ENCODE data around the gene TPRX1.

GRCh38 chr19:47796785-47797184 lies 7.6 kb downstream of the TPRX1 start:
- TF ChIP-seq EZH2 (optimal IDR thresholded peaks at IDR 0.05; ENCODE audit: low read depth, low read length) (no peak), CTCF (IDR thresholded peaks at IDR 0.05; ENCODE audit: low read length) (no peak), EZH2phosphoT487 (IDR thresholded peaks at IDR 0.05; ENCODE audit: low read length) (no peak)

Data from MM.1S (cell line).